K562 (cell line): ENCODE data around the gene LTB4R2. TPM values are rescaled to one million over a fixed set of nuclear protein-coding genes. Genes with fewer than 3 reads are reported as not detected.

ENCODE experiments used
- ATAC-seq: fragments of 200-7000 bp; cut with Tn5 transposase; 3 replicates; pipeline ENCODE4 v1.9.1; 2020; ENCODE audit warnings: moderate library complexity
- BruUV-seq: library from RNA; stranded (reverse); fragments of 400-500 nt; replicated peaks from 2 replicates; lab custom pipeline; 2021; lab: Mats Ljungman, UMichigan
- CTCF ChIA-PET: fragments of 300-600 bp; formaldehyde crosslinking; extraction: SDS; loops from one replicate; lab custom pipeline; 2021; ENCODE audit warnings: low intra/inter-chr PET ratio; lab: Yijun Ruan, JAX
- POLR2A ChIA-PET: fragments of 300-600, 350-650 bp; sonication (Branson Sonifier 250); formaldehyde crosslinking; extraction: SDS; loops from one replicate; lab custom pipeline; 2021; ENCODE audit warnings: antibody characterized with exemption, inconsistent platforms; lab: Yijun Ruan, JAX
- DNase-seq, 4 experiments: peaks; one replicate each; pipeline versions ENCODE4 v3.0.0 to v3.0.0-alpha.2; 2011 to 2018; ENCODE audit warnings: low spot score in 3 of 4, mixed read lengths in 3 of 4; ENCODE audit errors: extremely low read depth in 1 of 4
- FAIRE-seq: peaks from 2 replicates; lab custom pipeline; 2011; peaks lifted over from hg19 to GRCh38; lab: Jason Lieb, UNC
- H2AFZ ChIP-seq: 2 replicates; pipeline ENCODE4 v1.6.0; 2011; ENCODE audit warnings: low read depth, low read length, control low read depth, inconsistent platforms
- H3K27ac ChIP-seq: fragments of 200-600 bp; 3 replicates; pipeline ENCODE4 v1.8.0; 2011; ENCODE audit warnings: low read depth, mild to moderate bottlenecking, control low read depth, inconsistent platforms, low read length, moderate library complexity, mixed read lengths; ENCODE audit errors: extremely low read depth
- H3K27me3 ChIP-seq, 2 experiments: fragments of 300-600 bp in 1 of 2; 2 replicates in 1 of 2; 3 replicates in 1 of 2; pipeline versions ENCODE4 v1.6.0 to v1.8.0; 2011; ENCODE audit warnings: inconsistent platforms in 2 of 2, low read length in 2 of 2, mild to moderate bottlenecking in 1 of 2, mixed read lengths in 1 of 2, moderate library complexity in 1 of 2; ENCODE audit not compliant: control insufficient read depth in 2 of 2, insufficient read depth in 2 of 2
- H3K36me3 ChIP-seq: fragments of 300-600 bp; 3 replicates; pipeline ENCODE4 v1.8.0; 2011; ENCODE audit warnings: mild to moderate bottlenecking, low read length, inconsistent platforms; ENCODE audit not compliant: control insufficient read depth, insufficient read depth
- H3K4me1 ChIP-seq, 2 experiments: fragments of 200-600 bp in 1 of 2; replicated peaks in 1 of 2; 2 replicates in 1 of 2; 3 replicates in 1 of 2; pipeline versions ENCODE4 v1.5.1 to v1.8.0; 2011; ENCODE audit warnings: inconsistent platforms in 2 of 2, low read length in 2 of 2, mild to moderate bottlenecking in 1 of 2, mixed read lengths in 1 of 2, moderate library complexity in 1 of 2; ENCODE audit not compliant: control insufficient read depth in 2 of 2, insufficient read depth in 2 of 2
- H3K4me2 ChIP-seq: 2 replicates; pipeline ENCODE4 v1.6.1; 2011; ENCODE audit warnings: low read length, control low read depth, inconsistent platforms, mixed read lengths; ENCODE audit not compliant: insufficient read depth
- H3K4me3 ChIP-seq: fragments of 200-600 bp; sonication (generic), shearing (Covaris generic); 2 replicates; pipeline ENCODE4 v1.5.1; 2016; ENCODE audit warnings: control low read depth, inconsistent platforms
- H3K79me2 ChIP-seq: fragments of 200-600 bp; 3 replicates; pipeline ENCODE4 v1.8.0; 2011; ENCODE audit warnings: low read length, inconsistent platforms; ENCODE audit not compliant: control insufficient read depth, insufficient read depth
- H3K9ac ChIP-seq, 2 experiments: 2 replicates each; pipeline versions ENCODE4 v1.6.0 to v1.6.1; 2011; ENCODE audit warnings: low read depth in 2 of 2, low read length in 2 of 2, control low read depth in 1 of 2, inconsistent platforms in 1 of 2, mild to moderate bottlenecking in 1 of 2, mixed read lengths in 1 of 2; ENCODE audit not compliant: insufficient read depth in 1 of 2
- H3K9me1 ChIP-seq: one replicate; pipeline ENCODE4 v1.6.0; 2011; ENCODE audit warnings: inconsistent platforms, mild to moderate bottlenecking, low read length, moderate library complexity; ENCODE audit not compliant: control insufficient read depth, insufficient read depth
- H3K9me3 ChIP-seq: replicated peaks from 2 replicates; pipeline ENCODE4 v1.5.1; 2011; ENCODE audit warnings: low read depth, low read length, inconsistent platforms; ENCODE audit not compliant: control insufficient read depth, insufficient read depth
- H4K20me1 ChIP-seq: replicated peaks from 2 replicates; pipeline ENCODE4 v1.6.1; 2011; ENCODE audit warnings: low read length, inconsistent platforms, mixed read lengths; ENCODE audit not compliant: control insufficient read depth, insufficient read depth
- ADNP ChIP-seq: fragments of 200-800 bp; sonication (Bioruptor generic); IDR thresholded peaks from 2 replicates; pipeline ENCODE4 v1.6.1; 2016; ENCODE audit warnings: missing genetic modification characterization, missing compliant biosample characterization
- ARID4B ChIP-seq: sonication (generic); formaldehyde crosslinking; IDR thresholded peaks from 2 replicates; pipeline ENCODE4 v1.8.0; 2022; ENCODE audit warnings: mild to moderate bottlenecking, missing genetic modification reagents
- CBX1 ChIP-seq: sonication (generic); IDR thresholded peaks from 2 replicates; pipeline ENCODE4 v1.6.1; 2016; ENCODE audit warnings: antibody characterized with exemption, low read depth, mild to moderate bottlenecking
- CBX3 ChIP-seq, 2 experiments: IDR thresholded peaks; 1 replicate in 1 of 2; 2 replicates in 1 of 2; pipeline ENCODE4 v1.6.1; 2012; ENCODE audit warnings: inconsistent platforms in 2 of 2, low read length in 2 of 2, borderline replicate concordance in 1 of 2, control low read depth in 1 of 2
- CHD4 ChIP-seq: fragments of 200-600 bp; sonication (generic); IDR thresholded peaks from 3 replicates; pipeline ENCODE4 v1.6.1; 2012; ENCODE audit warnings: low read depth, mild to moderate bottlenecking, mixed read lengths, low read length, inconsistent platforms; ENCODE audit not compliant: insufficient read depth, insufficient replicate concordance, poor library complexity, severe bottlenecking
- EGR1 ChIP-seq: fragments of 450-650 bp; conservative IDR thresholded peaks from 2 replicates; pipeline ENCODE4 v1.6.1; 2017; ENCODE audit warnings: mild to moderate bottlenecking
- ESRRA ChIP-seq: fragments of 450-650 bp; IDR thresholded peaks from 2 replicates; pipeline ENCODE4 v1.6.1; 2014; ENCODE audit warnings: low read depth, mild to moderate bottlenecking, moderate library complexity, borderline replicate concordance
- HDAC2 ChIP-seq: fragments of 450-650 bp; IDR thresholded peaks from 2 replicates; pipeline ENCODE4 v1.6.1; 2016; ENCODE audit warnings: mild to moderate bottlenecking
- KDM5B ChIP-seq: fragments of 200-600 bp; sonication (generic); IDR thresholded peaks from 2 replicates; pipeline ENCODE4 v1.6.1; 2012; ENCODE audit warnings: low read depth, mild to moderate bottlenecking, moderate library complexity, low read length, control low read depth, inconsistent platforms; ENCODE audit not compliant: insufficient replicate concordance
- PHF20 ChIP-seq: fragments of 450-650 bp; IDR thresholded peaks from 2 replicates; pipeline ENCODE4 v1.6.1; 2018; ENCODE audit not compliant: partially characterized antibody
- RCOR1 ChIP-seq, 2 experiments: IDR thresholded peaks; 2 replicates each; pipeline ENCODE4 v1.6.1; 2012; ENCODE audit warnings: low read depth in 2 of 2, low read length in 2 of 2, borderline replicate concordance in 1 of 2, improper control_type of control experiment in 1 of 2
- SMARCA5 ChIP-seq: fragments of 450-650 bp; IDR thresholded peaks from 2 replicates; pipeline ENCODE4 v1.6.1; 2016
- TAF7 ChIP-seq: fragments of 450-650 bp; IDR thresholded peaks from 2 replicates; pipeline ENCODE4 v1.6.1; 2016; ENCODE audit warnings: missing genetic modification characterization, missing compliant biosample characterization
- TFE3 ChIP-seq: fragments of 450-650 bp; formaldehyde crosslinking; IDR thresholded peaks from 2 replicates; pipeline ENCODE4 v1.4.0; 2020; ENCODE audit warnings: mild to moderate bottlenecking, mixed read lengths
- YBX1 ChIP-seq: fragments of 450-650 bp; IDR thresholded peaks from 2 replicates; pipeline ENCODE4 v1.7.1; 2016; ENCODE audit warnings: mild to moderate bottlenecking
- whole genome bisulfite sequencing: fragments of 100-300 bp; shearing (Covaris generic); methylation state at CpG from one replicate; pipeline ENCODE4 v1.1.6; 2016; ENCODE audit warnings: low coverage, mixed read lengths; ENCODE audit not compliant: insufficient coverage; ENCODE audit errors: missing lambda C conversion rate; 5-methylcytosine and 5-hydroxymethylcytosine counted together
- in situ Hi-C: fragments of 300-500 bp; cut with MboI; formaldehyde crosslinking; loops from 4 replicates; pipeline ENCODE4 v1.15.0; 2018; ENCODE audit warnings: inconsistent platforms, mixed read lengths
- intact Hi-C: fragments of 100-400 bp; cut with micrococcal nuclease; formaldehyde crosslinking; loops from 2 replicates; pipeline ENCODE4 v1.14.2; 2022
- polyA plus RNA-seq, 8 experiments: library from polyadenylated mRNA; depleted of rRNA in 4 of 8; stranded (reverse) in 5 of 8; unstranded in 3 of 8; fragments of >200 nt; fragmentation: Nextera tagmentation in 2 of 8; fragmentation: Illumina TruSeq in 1 of 8; extraction: Ambion mirVana in 2 of 8; extraction: Trizol in 1 of 8; gene quantifications; 2 replicates each; pipeline versions ENCODE4 v1.2.1 to v1.2.3, GENCODE V29; 2011 to 2014; ENCODE audit warnings: inconsistent platforms in 1 of 8, missing spikeins in 1 of 8
- total RNA-seq, 7 experiments: library from RNA; depleted of rRNA in 6 of 7; stranded (reverse); fragments of >200 nt in 6 of 7; fragmentation: Illumina TruSeq in 2 of 7; extraction: Trizol in 2 of 7; gene quantifications; 2 replicates each; pipeline versions ENCODE4 v1.2.1 to v1.2.3, GENCODE V29; 2011 to 2021; ENCODE audit warnings: low replicate concordance in 1 of 7

Gene LTB4R2
- total and polyA plus RNA-seq, 9 of the 15 experiments (the other 6 are each of a cell fraction or from before 2014, with no cell fraction given), result 0.03 to 11.6 (median 2.8) TPM; not detected in 1

GRCh38 chr14:24270537-24271133, 39.3 kb upstream of the LTB4R2 start:
- FAIRE-seq (no peak), DNase-seq (peak in 1 of 4 experiments; percentile 22), ATAC-seq (peak; percentile 8)
- peaks cover 9% of the 10 kb centered on the region; the same call in 1 of the 3 replicates for H3K79me2 ChIP-seq
- no peaks in the 10 kb centered on the region for H3K9me3 ChIP-seq
- peak overlapping the region; percentile 95 for H2AFZ ChIP-seq
- BruUV-seq, result no TSS peak
- in situ Hi-C loops (no loop called here), intact Hi-C loops (loop anchor here (2.0 kb wide), 1 partner anchor 28 kb away; the partner anchor contains the start of gene TINF2)
- ChIA-PET CTCF (interaction anchor here (0.6 to 1.0 kb wide), 2 partner anchors 27 to 28 kb away, joined by 3 to 6 read pairs; partner anchors contain the start of gene TINF2), POLR2A (interaction anchor here (0.6 to 2.1 kb wide), 7 partner anchors 9 to 166 kb away, joined by 3 to 11 read pairs (median 4); partner anchors contain the start of genes CIDEB, FITM1 and TINF2)
- H3K4me3 ChIP-seq, result peak overlapping the region; percentile 94
- H3K27me3 ChIP-seq, result no peaks in the 10 kb centered on the region
- H3K4me2 ChIP-seq, result peak overlapping the region; percentile 92
- H3K9me1 ChIP-seq, result peaks cover 2% of the 10 kb centered on the region
- no peaks in the 10 kb centered on the region; the same call in 1 of the 2 replicates for H4K20me1 ChIP-seq
- 9% methylated on average over 13 of the region's 13 CpGs for WGBS
- H3K27ac ChIP-seq, result peak overlapping the region; percentile 99
- peaks cover 25 to 26% of the 10 kb centered on the region in 2 experiments; a peak in 4 of 5 replicates for H3K4me1 ChIP-seq
- H3K9ac ChIP-seq, result peak overlapping the region; percentile 95 to 99
- H3K36me3 ChIP-seq, result no peaks in the 10 kb centered on the region; the same call in 2 of the 3 replicates
- TF ChIP-seq RCOR1 (IDR thresholded peaks at IDR 0.05; ENCODE audit: borderline replicate concordance in 1 of 2, low read depth in 2 of 2, low read length in 2 of 2), result peak; percentile 65 to 80; a peak in 3 of 4 replicates
- peak; percentile 77; the same call in 1 of the 2 replicates for TF ChIP-seq CBX1
- TF ChIP-seq TAF7 (tag), result no peak
- TF ChIP-seq ADNP (tag), result peak; percentile 92
- peak; percentile 91 for TF ChIP-seq SMARCA5
- peak; percentile 86 for TF ChIP-seq HDAC2
- peak; percentile 14; the same call in 1 of the 2 replicates for TF ChIP-seq ARID4B (CRISPR knock-in tag)
- no peak for TF ChIP-seq YBX1
- peak; percentile 27 for TF ChIP-seq PHF20
- peak; percentile 90 for TF ChIP-seq CHD4
- TF ChIP-seq CBX3 (IDR thresholded peaks at IDR 0.05; ENCODE audit: borderline replicate concordance in 1 of 2, low read length in 2 of 2), result 0 out of 3 replicates have a peak, but pooled peaks of 1 of the 2 experiments have one; percentile 56
- no peak for TF ChIP-seq EGR1
- TF ChIP-seq KDM5B, result no peak
- 0 out of 2 replicates have a peak, but pooled peaks have one; percentile 34 for TF ChIP-seq ESRRA
- no peak for TF ChIP-seq TFE3
